Naive thymus-derived CD4-positive, alpha-beta T cell (primary cell): ENCODE measurements around the gene ARL16. TPM values are rescaled to one million over a fixed set of nuclear protein-coding genes. Genes with fewer than 3 reads are reported as not detected.

Experiments used
- ATAC-seq: fragments of 150-1000 bp; cut with Tn5 transposase; 2 replicates; pipeline ENCODE4 v1.10.0; 2021; ENCODE audit warnings: mild to moderate bottlenecking, moderate library complexity
- CTCF ChIA-PET: fragments of 350-600 bp; sonication (Branson Sonifier 250); formaldehyde crosslinking; loops from one replicate; lab custom pipeline; 2021; ENCODE audit warnings: antibody characterized with exemption; lab: Charles Lee
- POLR2A ChIA-PET: fragments of 350-600 bp; sonication (Branson Sonifier 250); formaldehyde crosslinking; loops from one replicate; lab custom pipeline; 2021; ENCODE audit warnings: antibody characterized with exemption, inconsistent platforms; lab: Charles Lee
- DNase-seq, 9 donors: peaks; one replicate each; pipeline versions ENCODE4 v3.0.0 to v3.0.0-alpha.2; 2020 to 2022; ENCODE audit warnings: mixed read lengths in 1 of 9
- H3K27ac ChIP-seq: one replicate; pipeline ENCODE4 v1.7.0; 2013; ENCODE audit warnings: mild to moderate bottlenecking, low read depth, low read length, moderate library complexity
- H3K27me3 ChIP-seq, 2 donors: one replicate each; pipeline ENCODE4 v1.7.0; 2013; ENCODE audit warnings: low read length in 2 of 2, mild to moderate bottlenecking in 2 of 2, moderate library complexity in 2 of 2; ENCODE audit not compliant: control insufficient read depth in 2 of 2, insufficient read depth in 2 of 2
- H3K36me3 ChIP-seq, 3 experiments: 1 replicate in 2 of 3; 2 replicates in 1 of 3; pipeline ENCODE4 v1.7.0; 2013; ENCODE audit warnings: low read length in 3 of 3, mild to moderate bottlenecking in 3 of 3, moderate library complexity in 1 of 3; ENCODE audit not compliant: insufficient read depth in 3 of 3, control insufficient read depth in 2 of 3
- H3K4me1 ChIP-seq, 2 donors: one replicate each; pipeline ENCODE4 v1.7.0; 2013; ENCODE audit warnings: low read length in 2 of 2, mild to moderate bottlenecking in 2 of 2, moderate library complexity in 1 of 2; ENCODE audit not compliant: control insufficient read depth in 2 of 2, insufficient read depth in 2 of 2
- H3K4me3 ChIP-seq: 2 replicates; pipeline ENCODE4 v1.7.0; 2013; ENCODE audit warnings: mild to moderate bottlenecking, low read length
- H3K9me3 ChIP-seq, 3 experiments: 1 replicate in 2 of 3; 2 replicates in 1 of 3; pipeline ENCODE4 v1.7.0; 2013; ENCODE audit warnings: low read length in 3 of 3; ENCODE audit not compliant: control insufficient read depth in 2 of 3
- H3K27ac Mint-ChIP-seq, 9 donors: one replicate each; pipeline ENCODE4 v1.8.0; 2020 to 2022; ENCODE audit warnings: mixed read lengths in 9 of 9, mild to moderate bottlenecking in 8 of 9, moderate library complexity in 5 of 9, inconsistent platforms in 2 of 9
- H3K27me3 Mint-ChIP-seq, 5 donors: one replicate each; pipeline ENCODE4 v1.8.0; 2021 to 2022; ENCODE audit warnings: mixed read lengths in 5 of 5, mild to moderate bottlenecking in 1 of 5
- H3K36me3 Mint-ChIP-seq, 5 donors: one replicate each; pipeline ENCODE4 v1.8.0; 2020 to 2022; ENCODE audit warnings: mixed read lengths in 5 of 5, mild to moderate bottlenecking in 3 of 5, inconsistent platforms in 1 of 5
- H3K4me1 Mint-ChIP-seq, 7 donors: one replicate each; pipeline ENCODE4 v1.8.0; 2020 to 2022; ENCODE audit warnings: mixed read lengths in 7 of 7, mild to moderate bottlenecking in 3 of 7, inconsistent platforms in 1 of 7
- H3K4me3 Mint-ChIP-seq, 10 donors: one replicate each; pipeline ENCODE4 v1.8.0; 2020 to 2022; ENCODE audit warnings: mild to moderate bottlenecking in 10 of 10, mixed read lengths in 10 of 10, moderate library complexity in 6 of 10, inconsistent platforms in 2 of 10
- H3K9me3 Mint-ChIP-seq, 11 donors: one replicate each; pipeline ENCODE4 v1.8.0; 2020 to 2022; ENCODE audit warnings: mixed read lengths in 11 of 11, mild to moderate bottlenecking in 4 of 11, inconsistent platforms in 1 of 11, moderate library complexity in 1 of 11
- intact Hi-C, 2 donors: fragments of 100-400 bp; cut with micrococcal nuclease; formaldehyde crosslinking; loops; one replicate each; pipeline ENCODE4 v1.15.1; 2023
- polyA plus RNA-seq, 2 donors: library from polyadenylated mRNA; unstranded; fragments of 300-500 nt; fragmentation: Illumina TruSeq; gene quantifications; one replicate each; pipeline ENCODE4 v1.2.3, GENCODE V29; 2021
- total RNA-seq, 6 experiments: library from RNA in 5 of 6; stranded (reverse) in 5 of 6; gene quantifications; 1 replicate in 5 of 6; 2 replicates in 1 of 6; pipeline ENCODE4 v1.2.3 and lab custom pipeline; 2021 to 2026

ARL16 gene, protein sequence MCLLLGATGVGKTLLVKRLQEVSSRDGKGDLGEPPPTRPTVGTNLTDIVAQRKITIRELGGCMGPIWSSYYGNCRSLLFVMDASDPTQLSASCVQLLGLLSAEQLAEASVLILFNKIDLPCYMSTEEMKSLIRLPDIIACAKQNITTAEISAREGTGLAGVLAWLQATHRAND
- 10 to 100 TPM; 12.0 to 30.6 (median 30.1) TPM for total RNA-seq
- 10 to 100 TPM; 33.6 to 35.3 TPM for polyA plus RNA-seq
- total RNA-seq (lab: John Stamatoyannopoulos, UW), result 20.3 reads per million, percentile 51 among the genes with 10 or more reads in this experiment

DNA sequence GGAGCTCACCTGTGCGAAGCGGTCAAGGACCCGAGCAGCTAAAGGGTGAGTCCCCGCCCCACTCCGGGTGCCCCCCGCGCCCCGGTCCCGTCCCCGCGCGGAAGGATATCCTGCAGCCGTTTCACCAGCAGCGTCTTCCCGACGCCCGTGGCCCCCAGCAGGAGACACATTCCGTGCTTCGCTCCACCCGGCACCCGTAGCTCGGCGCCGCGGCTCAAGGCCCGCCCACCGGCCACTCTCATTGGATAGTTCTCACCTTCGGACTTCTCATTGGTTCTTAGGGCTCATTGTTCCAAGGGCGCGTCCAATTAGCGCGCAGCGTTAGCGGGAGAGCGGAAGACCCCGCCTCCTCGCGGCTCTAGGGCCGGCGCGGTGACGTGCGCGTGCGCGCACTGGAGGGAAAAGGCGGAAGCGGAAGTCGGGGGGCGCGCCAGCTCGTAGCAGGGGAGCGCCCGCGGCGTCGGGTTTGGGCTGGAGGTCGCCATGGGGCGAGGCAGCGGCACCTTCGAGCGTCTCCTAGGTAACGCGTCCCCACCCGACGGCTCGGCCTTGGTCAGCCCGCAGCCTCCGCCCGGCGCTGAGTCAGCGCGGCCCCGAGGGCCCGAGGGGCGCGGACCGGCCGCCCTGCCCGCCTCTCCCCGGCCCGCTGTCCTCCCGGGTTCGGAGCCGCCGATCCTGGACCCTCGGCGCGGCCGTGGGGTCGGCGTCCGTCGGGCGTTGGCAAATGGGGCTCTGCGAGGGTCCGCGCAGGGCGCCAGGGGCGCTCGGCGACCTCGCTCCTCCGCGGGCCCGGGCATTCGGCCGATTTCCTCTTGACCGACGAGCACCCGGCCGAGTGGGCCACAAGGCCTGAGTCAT is at the start of gene ARL16, which contains the start of gene HGS:
Gene ARL16 (minus strand): TSS at position 214 of the 858 bp plus-strand sequence. CDS start 44 bp downstream, at position 170.
Gene HGS (plus strand): TSS at position 428 of the 858 bp plus-strand sequence. CDS start 56 bp downstream, at position 484.
- Mint-ChIP-seq H3K9me3 (peaks cover 0 to 4% (median 0%) of the 10 kb centered on the region in 11 donors), H3K4me3 (peak within 1 kb of the TSS; percentile 88 to 99 (median 96)), H3K4me1 (peaks cover 22 to 49% (median 40%) of the 10 kb centered on the region in 7 donors), H3K27ac (peak within 1 kb of the TSS; percentile 83 to 97 (median 95)), H3K36me3 (peaks cover 4 to 16% (median 5%) of the 10 kb centered on the region in 5 donors), H3K27me3 (peaks cover 0 to 3% (median 0%) of the 10 kb centered on the region in 5 donors)
- no peaks in the 10 kb centered on the region for H3K27me3 ChIP-seq
- peak; percentile 91 to 98 (median 97) for DNase-seq
- H3K9me3 ChIP-seq, result no peaks in the 10 kb centered on the region
- H3K36me3 ChIP-seq, result peaks cover 6 to 40% (median 16%) of the 10 kb centered on the region in 3 experiments
- CTCF ChIA-PET, result interaction anchor here (0.5 kb wide), 1 partner anchor 29 kb away, joined by 3 read pairs; no protein-coding TSS in a partner anchor
- peak; percentile 98 for ATAC-seq
- H3K4me3 ChIP-seq, result peak within 1 kb of the TSS; percentile 76
- peaks cover 22 to 24% of the 10 kb centered on the region in 2 donors for H3K4me1 ChIP-seq
- H3K27ac ChIP-seq, result peak within 1 kb of the TSS; percentile 84
- intact Hi-C loops, result loop anchor here (1.0 to 10.0 kb wide), 12 partner anchors 17 to 413 kb away; partner anchors contain the start of genes ACTG1 (in 2 of the 2), CCDC137 (in 2 of the 2), MRPL12 (in 2 of the 2) and NPLOC4 (in 2 of the 2)
- POLR2A ChIA-PET, result interaction anchor here (0.6 to 4.7 kb wide), 24 partner anchors 8 to 772 kb away, joined by 3 to 49 read pairs (median 4); partner anchors contain the start of genes ALYREF, CCDC137, CEP131 and DCXR

DNA sequence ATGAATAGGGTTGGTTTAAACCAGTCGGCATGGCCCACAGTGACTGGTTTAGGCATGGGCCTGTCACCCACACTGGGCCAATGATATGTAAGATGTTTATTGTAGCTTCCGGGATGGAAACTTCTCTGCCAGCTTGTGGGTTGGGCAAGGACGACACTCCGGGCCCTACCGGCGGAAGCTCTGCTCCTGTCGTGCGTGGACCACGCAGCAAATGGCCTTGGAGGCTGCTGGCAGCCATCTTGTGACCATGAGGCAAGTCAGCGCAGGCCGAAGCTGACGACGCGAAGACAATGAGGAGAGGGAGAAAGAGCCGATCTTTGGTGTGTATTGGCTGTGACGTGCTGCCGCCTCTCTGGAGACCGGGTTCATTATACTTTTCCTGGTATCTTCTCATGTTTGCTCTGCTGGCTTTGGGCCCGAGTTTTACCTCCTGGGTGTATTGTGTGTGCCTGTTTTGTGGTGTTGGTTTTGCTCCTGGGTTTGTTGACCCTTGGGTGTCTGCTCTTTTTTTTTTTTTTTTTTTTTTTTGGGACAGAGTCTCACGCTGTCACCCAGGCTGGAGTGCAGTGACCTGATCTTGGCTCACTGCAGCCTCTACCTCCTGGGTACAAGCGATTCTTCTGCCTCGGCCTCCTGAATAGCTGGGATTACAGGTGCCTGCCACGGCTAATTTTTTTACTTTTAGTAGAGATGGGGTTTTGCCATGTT is 43.9 kb upstream of the ARL16 start:
- DNase-seq, result no peak
- POLR2A ChIA-PET, result no interaction called here
- intact Hi-C loops, result no loop called here
- no peak overlapping the region for H3K27ac Mint-ChIP-seq
- Histone ChIP-seq H3K4me3 (no peak overlapping the region), H3K36me3 (no peaks in the 10 kb centered on the region), H3K27me3 (peaks cover 0 to 2% of the 10 kb centered on the region in 2 donors), H3K27ac (no peak overlapping the region), H3K9me3 (no peaks in the 10 kb centered on the region), H3K4me1 (no peaks in the 10 kb centered on the region)
- H3K36me3 Mint-ChIP-seq, result no peaks in the 10 kb centered on the region
- H3K27me3 Mint-ChIP-seq, result peaks cover 7 to 37% (median 23%) of the 10 kb centered on the region in 5 donors
- H3K9me3 Mint-ChIP-seq, result no peaks in the 10 kb centered on the region
- CTCF ChIA-PET, result no interaction called here
- no peak for ATAC-seq
- no peak overlapping the region for H3K4me3 Mint-ChIP-seq
- peaks cover 0 to 5% (median 0%) of the 10 kb centered on the region in 7 donors for H3K4me1 Mint-ChIP-seq

DNA sequence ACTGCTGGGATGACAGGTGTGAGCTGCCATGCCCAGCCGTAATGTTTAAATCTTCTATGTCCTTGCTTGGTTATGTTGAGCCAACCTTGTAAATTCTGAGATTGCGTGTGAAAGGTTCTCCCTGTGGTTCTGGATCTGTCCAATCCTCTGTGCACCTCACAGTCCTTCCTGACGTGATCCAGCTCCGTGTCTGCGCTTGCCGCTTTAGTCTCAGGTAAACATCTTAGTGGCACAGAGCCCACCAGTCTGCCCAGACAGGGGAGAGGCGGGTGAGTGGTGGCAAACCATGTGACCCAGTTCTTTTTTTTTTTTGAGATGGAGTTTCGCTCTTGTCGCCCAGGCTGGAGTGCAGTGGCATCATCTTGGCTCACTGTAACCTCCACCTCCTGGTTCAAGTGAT is 42.4 kb upstream of the ARL16 start:
- CTCF ChIA-PET, result no interaction called here
- no peak overlapping the region for H3K4me3 Mint-ChIP-seq

DNA sequence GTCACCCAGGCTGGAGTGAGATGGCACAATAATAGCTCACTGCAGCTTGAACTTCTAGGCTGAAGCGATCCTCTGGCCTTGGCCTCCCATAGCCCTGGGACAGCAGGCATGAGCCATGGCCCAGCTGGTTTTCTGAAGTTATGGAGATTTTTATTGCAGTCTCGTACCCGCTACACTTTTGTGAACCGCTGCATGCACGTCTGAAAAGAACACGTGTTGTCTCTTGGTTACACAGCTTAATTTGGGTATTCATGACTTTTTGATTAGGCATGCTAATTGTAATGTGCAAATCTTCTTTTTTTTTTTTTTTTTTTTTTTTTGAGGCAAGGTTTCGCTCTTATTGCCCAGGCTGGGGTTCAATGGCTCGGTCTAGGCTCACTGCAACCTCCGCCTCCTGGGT is 41.8 kb upstream of the ARL16 start:
- ChIA-PET CTCF (no interaction called here), POLR2A (no interaction called here)
- no peaks in the 10 kb centered on the region for H3K9me3 Mint-ChIP-seq

More for the DNA sequence above, 42.4 kb upstream of the ARL16 start:
- Mint-ChIP-seq H3K9me3 (no peaks in the 10 kb centered on the region), H3K27me3 (peaks cover 3 to 25% (median 16%) of the 10 kb centered on the region in 5 donors), H3K36me3 (no peaks in the 10 kb centered on the region), H3K4me1 (peaks cover 0 to 5% (median 0%) of the 10 kb centered on the region in 7 donors), H3K27ac (no peak overlapping the region)
- H3K27ac ChIP-seq, result no peak overlapping the region
- peaks cover 0 to under 1% of the 10 kb centered on the region in 2 donors for H3K27me3 ChIP-seq
- H3K4me1 ChIP-seq, result no peaks in the 10 kb centered on the region
- intact Hi-C loops, result no loop called here
- H3K36me3 ChIP-seq, result no peaks in the 10 kb centered on the region
- no peak for DNase-seq
- H3K9me3 ChIP-seq, result no peaks in the 10 kb centered on the region
- no peak for ATAC-seq
- no peak overlapping the region for H3K4me3 ChIP-seq
- POLR2A ChIA-PET, result no interaction called here

DNA sequence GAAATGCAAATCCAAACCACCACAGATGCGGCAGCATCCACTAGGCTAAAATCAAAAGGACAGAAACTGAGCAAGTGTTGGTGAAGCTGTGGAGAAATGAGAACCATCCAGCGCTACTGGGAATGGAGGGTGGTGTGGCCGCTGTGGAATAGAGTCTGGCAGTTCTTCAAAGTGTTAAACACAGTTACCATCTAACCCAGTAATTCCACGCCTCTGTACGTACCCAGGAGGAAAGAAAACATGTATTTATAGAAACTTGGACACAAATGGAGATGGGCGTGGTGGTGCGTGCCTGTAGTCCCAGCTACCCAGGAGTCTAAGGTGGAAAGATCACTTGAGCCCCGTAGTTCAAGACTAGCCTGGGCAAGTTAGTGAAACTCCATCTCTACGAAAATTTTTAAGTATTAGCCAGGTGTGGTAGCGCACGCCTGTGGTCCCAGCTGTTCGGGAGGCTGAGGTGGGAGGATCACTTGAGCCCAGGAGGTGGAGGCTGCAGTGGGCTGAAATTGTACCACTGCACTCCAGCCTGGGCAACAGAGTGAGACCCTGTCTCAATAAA is 40.1 kb upstream of the ARL16 start:
- H3K4me3 ChIP-seq, result no peak overlapping the region

More for the DNA sequence above, 41.8 kb upstream of the ARL16 start:
- no peak overlapping the region for H3K27ac ChIP-seq
- Mint-ChIP-seq H3K27ac (no peak overlapping the region), H3K4me1 (peaks cover 0 to 5% (median 0%) of the 10 kb centered on the region in 7 donors), H3K4me3 (no peak overlapping the region), H3K27me3 (peaks cover 0 to 20% (median 12%) of the 10 kb centered on the region in 5 donors), H3K36me3 (no peaks in the 10 kb centered on the region)
- intact Hi-C loops, result no loop called here
- no peak for DNase-seq
- no peak overlapping the region for H3K4me3 ChIP-seq
- no peak for ATAC-seq
- no peaks in the 10 kb centered on the region for H3K9me3 ChIP-seq
- H3K27me3 ChIP-seq, result no peaks in the 10 kb centered on the region
- H3K36me3 ChIP-seq, result no peaks in the 10 kb centered on the region
- no peaks in the 10 kb centered on the region for H3K4me1 ChIP-seq

More for the DNA sequence above, 40.1 kb upstream of the ARL16 start:
- ChIA-PET CTCF (no interaction called here), POLR2A (no interaction called here)
- no peak overlapping the region for H3K27ac ChIP-seq
- H3K9me3 ChIP-seq, result no peaks in the 10 kb centered on the region
- ATAC-seq (no peak), DNase-seq (no peak)
- no peaks in the 10 kb centered on the region for H3K36me3 ChIP-seq
- intact Hi-C loops, result no loop called here
- Mint-ChIP-seq H3K27me3 (peaks cover 0 to 20% (median 11%) of the 10 kb centered on the region in 5 donors), H3K4me3 (no peak overlapping the region), H3K9me3 (no peaks in the 10 kb centered on the region), H3K4me1 (peaks cover 0 to 5% (median 0%) of the 10 kb centered on the region in 7 donors), H3K27ac (no peak overlapping the region), H3K36me3 (no peaks in the 10 kb centered on the region)
- H3K27me3 ChIP-seq, result no peaks in the 10 kb centered on the region
- H3K4me1 ChIP-seq, result no peaks in the 10 kb centered on the region
